ENCODE data around the gene PTPRK. TPM values are rescaled to one million over a fixed set of nuclear protein-coding genes. Genes with fewer than 3 reads are reported as not detected.

Gene PTPRK
- total and polyA plus RNA-seq, 2 of the 8 experiments (the other 6 are each of a cell fraction or from before 2014, with no cell fraction given), result 11.4 to 47.3 TPM

GRCh38 chr6:128363020-128363813 lies 157.2 kb downstream of the PTPRK start:
- Histone ChIP-seq H3K4me3 (ENCODE audit: extremely low read depth in 1 of 4, insufficient read depth in 2 of 4, low read depth in 3 of 4, low read length in 4 of 4) (no peak overlapping the region), H3K23ac (ENCODE audit: insufficient read length) (no peak overlapping the region), H2AK5ac (ENCODE audit: low read depth, low read length) (no peak overlapping the region), H4K91ac (replicated peaks; ENCODE audit: insufficient read length, low read length) (no peak overlapping the region), H2BK15ac (ENCODE audit: low read length) (no peak overlapping the region), H4K5ac (ENCODE audit: insufficient read length, low read depth, low read length) (no peak overlapping the region), H2BK12ac (ENCODE audit: low read depth, low read length) (no peak overlapping the region), H3K4me2 (ENCODE audit: insufficient read depth in 1 of 2, low read depth in 2 of 2, low read length in 2 of 2) (no peak overlapping the region), H3K23me2 (ENCODE audit: low read depth, low read length) (no peaks in the 10 kb centered on the region), H3K79me1 (ENCODE audit: low read depth, low read length) (no peaks in the 10 kb centered on the region), H4K20me1 (replicated peaks in 1 of 2; ENCODE audit: control insufficient read depth in 1 of 2, insufficient read depth in 2 of 2, low read length in 2 of 2) (peaks cover 0 to 1% of the 10 kb centered on the region in 2 experiments), H3K4me1 (replicated peaks in 1 of 4; ENCODE audit: control insufficient read depth in 3 of 4, insufficient read depth in 4 of 4, low read length in 3 of 4) (no peaks in the 10 kb centered on the region), H3K9ac (replicated peaks in 1 of 4; ENCODE audit: extremely low read depth in 1 of 4, low read depth in 3 of 4, low read length in 3 of 4) (no peak overlapping the region), H3K18ac (ENCODE audit: extremely low read depth, low read length) (no peak overlapping the region), H2AFZ (ENCODE audit: low read length) (no peak overlapping the region), H2BK120ac (replicated peaks; ENCODE audit: low read depth, low read length) (no peak overlapping the region), H2BK5ac (ENCODE audit: low read depth, low read length) (no peak overlapping the region), H3K27ac (ENCODE audit: low read depth, low read length) (no peak overlapping the region), H3K9me3 (ENCODE audit: insufficient read depth in 2 of 2, low read depth in 1 of 2, low read length in 1 of 2) (no peaks in the 10 kb centered on the region), H3K79me2 (ENCODE audit: control insufficient read depth in 1 of 2, insufficient read depth in 2 of 2, low read length in 2 of 2) (peaks cover 0 to 18% of the 10 kb centered on the region in 2 experiments; a peak in 2 of 4 replicates), H3K36me3 (ENCODE audit: control insufficient read depth in 2 of 4, insufficient read depth in 4 of 4, low read length in 3 of 4) (no peaks in the 10 kb centered on the region), H3K27me3 (replicated peaks in 1 of 4; ENCODE audit: control insufficient read depth in 3 of 4, extremely low read depth in 1 of 4, insufficient read depth in 3 of 4, low read length in 3 of 4) (peaks cover 0 to 1% (median 0%) of the 10 kb centered on the region in 4 experiments; a peak in 1 of 7 replicates), H3K56ac (replicated peaks; ENCODE audit: insufficient read length, low read depth, low read length) (no peak overlapping the region), H2BK20ac (ENCODE audit: low read length) (no peak overlapping the region), H3K14ac (ENCODE audit: insufficient read length) (no peak overlapping the region), H4K8ac (ENCODE audit: extremely low read depth, insufficient read depth, low read length) (no peak overlapping the region), H3K4ac (replicated peaks; ENCODE audit: insufficient read length, low read depth, low read length) (no peak overlapping the region)
- 86% methylated on average over 1 of the region's 1 CpG; no CpG with 5 or more reads in 1 of the 2 experiments for whole genome bisulfite sequencing, 2 experiments (ENCODE audit: extremely low coverage in 1 of 2, insufficient coverage in 1 of 2, insufficient read length in 1 of 2, insufficient replicate concordance in 2 of 2, low coverage in 1 of 2, low lambda C conversion rate in 2 of 2, missing lambda C conversion rate in 1 of 2)
- FAIRE-seq (no peak), DNase-seq (ENCODE audit: low read depth in 1 of 2, low spot score in 2 of 2) (no peak)
- TF ChIP-seq SP4 (IDR thresholded peaks at IDR 0.05; ENCODE audit: low read length) (no peak), RXRA (IDR thresholded peaks at IDR 0.05; ENCODE audit: insufficient read depth, low read depth, low read length) (no peak), POU5F1 (IDR thresholded peaks at IDR 0.05; ENCODE audit: low read depth, low read length) (no peak), SIN3A (conservative IDR thresholded peaks at IDR 0.05 in 1 of 2, IDR thresholded peaks at IDR 0.05 in 1 of 2; ENCODE audit: low read depth in 1 of 2, low read length in 2 of 2) (no peak), KDM1A (IDR thresholded peaks at IDR 0.05; ENCODE audit: borderline replicate concordance, low read length) (no peak), BCL11A (IDR thresholded peaks at IDR 0.05; ENCODE audit: low read depth in 2 of 2, low read length in 2 of 2) (no peak), GTF2F1 (IDR thresholded peaks at IDR 0.05; ENCODE audit: borderline replicate concordance, low read depth, low read length) (no peak), GABPA (IDR thresholded peaks at IDR 0.05; ENCODE audit: borderline replicate concordance, insufficient read depth, low read length) (no peak), JUN (IDR thresholded peaks at IDR 0.05; ENCODE audit: low read depth, low read length) (no peak), HDAC6 (IDR thresholded peaks at IDR 0.05; ENCODE audit: low read depth, low read length) (no peak), BACH1 (IDR thresholded peaks at IDR 0.05; ENCODE audit: low read length) (no peak)
- TF ChIP-seq, protein P1, sequence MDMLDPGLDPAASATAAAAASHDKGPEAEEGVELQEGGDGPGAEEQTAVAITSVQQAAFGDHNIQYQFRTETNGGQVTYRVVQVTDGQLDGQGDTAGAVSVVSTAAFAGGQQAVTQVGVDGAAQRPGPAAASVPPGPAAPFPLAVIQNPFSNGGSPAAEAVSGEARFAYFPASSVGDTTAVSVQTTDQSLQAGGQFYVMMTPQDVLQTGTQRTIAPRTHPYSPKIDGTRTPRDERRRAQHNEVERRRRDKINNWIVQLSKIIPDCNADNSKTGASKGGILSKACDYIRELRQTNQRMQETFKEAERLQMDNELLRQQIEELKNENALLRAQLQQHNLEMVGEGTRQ (IDR thresholded peaks at IDR 0.05; ENCODE audit: low read length), result no peak
- ChIA-PET POLR2A (ENCODE audit: partially characterized antibody) (no interaction called here), CTCF (ENCODE audit: partially characterized antibody) (no interaction called here)
